EH (cell line): ENCODE results near the gene DPP7.
"Not testable (repeated sequence)": the region's sequence is repeated elsewhere in the genome, so short reads cannot be mapped to it uniquely, and the experiment has no call there.

ENCODE experiments used
- DNase-seq: peaks from one replicate; pipeline ENCODE4 v3.0.0-alpha.2; 2015; ENCODE audit warnings: low read depth

Gene DPP7

DNA sequence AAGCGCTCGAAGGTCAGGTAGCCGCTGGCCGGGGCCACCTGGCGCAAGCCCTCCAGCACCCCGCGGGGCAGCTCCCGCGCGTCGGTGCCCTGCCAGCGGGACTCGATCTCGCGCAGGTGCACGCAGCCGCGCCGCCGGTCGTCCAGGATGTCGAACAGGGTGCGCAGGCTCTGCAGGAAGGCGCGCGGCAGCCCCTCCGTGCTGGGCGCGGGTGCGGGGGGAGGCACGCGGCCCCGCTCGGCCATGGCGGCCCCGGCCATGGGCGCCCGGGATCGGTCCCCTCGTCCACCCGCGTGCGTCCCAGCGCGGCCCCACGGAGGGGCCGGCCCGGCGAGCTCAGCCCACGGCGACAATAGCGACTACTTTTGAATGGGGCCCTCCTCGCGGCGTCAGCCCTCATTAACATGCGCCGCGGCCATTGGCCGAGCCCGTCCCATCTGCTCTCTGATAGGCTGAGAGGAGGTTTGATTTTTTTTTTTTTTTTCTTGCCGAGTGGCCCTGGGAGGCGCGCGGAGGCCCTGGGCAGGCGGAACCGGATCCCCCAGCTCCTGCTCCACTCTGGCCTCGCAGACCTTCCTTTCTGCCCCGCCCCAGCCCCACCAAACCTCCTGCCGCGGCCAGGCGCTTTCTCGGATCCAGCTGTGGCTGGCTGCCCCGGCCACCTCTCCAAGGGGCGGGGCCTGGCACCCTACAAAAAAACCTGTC lies 44.2 kb downstream of the DPP7 start, which contains the start of gene SAPCD2:
SAPCD2 (minus strand) TSS at position 357 of the 705 bp plus-strand sequence; CDS start at position 260, 97 bp downstream.
- peak; percentile 90 for DNase-seq

DNA sequence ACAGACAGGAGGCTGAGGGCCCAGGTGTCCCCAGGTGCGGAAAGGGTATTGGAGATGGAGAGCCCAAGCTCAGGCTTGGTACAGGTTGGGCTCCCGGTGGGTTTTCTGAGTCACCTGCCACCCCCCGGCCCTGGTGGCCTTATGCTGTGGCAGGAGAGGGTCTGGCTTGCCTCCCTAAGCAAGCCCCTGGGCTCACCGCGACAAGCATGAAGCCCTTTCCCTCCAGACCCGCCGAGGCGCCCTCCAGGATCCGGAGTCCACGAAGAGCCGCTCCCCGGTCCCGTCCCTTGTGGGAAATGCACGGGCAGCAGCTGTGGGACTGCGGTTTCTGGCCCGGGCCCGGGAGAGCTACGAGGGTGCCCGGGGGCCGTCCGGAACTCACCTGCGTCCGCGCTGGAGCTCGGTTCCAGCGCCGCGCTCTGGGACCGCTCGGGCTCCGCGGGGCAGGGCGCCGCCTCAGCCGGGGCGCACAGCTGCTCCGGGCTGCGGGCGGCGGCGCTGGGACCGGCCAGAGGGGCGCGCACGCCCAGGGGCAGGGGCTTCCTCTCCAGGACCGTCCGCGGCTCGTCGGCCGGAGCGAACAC lies 44.9 kb downstream of the DPP7 start:
- DNase-seq: no peak

DNA sequence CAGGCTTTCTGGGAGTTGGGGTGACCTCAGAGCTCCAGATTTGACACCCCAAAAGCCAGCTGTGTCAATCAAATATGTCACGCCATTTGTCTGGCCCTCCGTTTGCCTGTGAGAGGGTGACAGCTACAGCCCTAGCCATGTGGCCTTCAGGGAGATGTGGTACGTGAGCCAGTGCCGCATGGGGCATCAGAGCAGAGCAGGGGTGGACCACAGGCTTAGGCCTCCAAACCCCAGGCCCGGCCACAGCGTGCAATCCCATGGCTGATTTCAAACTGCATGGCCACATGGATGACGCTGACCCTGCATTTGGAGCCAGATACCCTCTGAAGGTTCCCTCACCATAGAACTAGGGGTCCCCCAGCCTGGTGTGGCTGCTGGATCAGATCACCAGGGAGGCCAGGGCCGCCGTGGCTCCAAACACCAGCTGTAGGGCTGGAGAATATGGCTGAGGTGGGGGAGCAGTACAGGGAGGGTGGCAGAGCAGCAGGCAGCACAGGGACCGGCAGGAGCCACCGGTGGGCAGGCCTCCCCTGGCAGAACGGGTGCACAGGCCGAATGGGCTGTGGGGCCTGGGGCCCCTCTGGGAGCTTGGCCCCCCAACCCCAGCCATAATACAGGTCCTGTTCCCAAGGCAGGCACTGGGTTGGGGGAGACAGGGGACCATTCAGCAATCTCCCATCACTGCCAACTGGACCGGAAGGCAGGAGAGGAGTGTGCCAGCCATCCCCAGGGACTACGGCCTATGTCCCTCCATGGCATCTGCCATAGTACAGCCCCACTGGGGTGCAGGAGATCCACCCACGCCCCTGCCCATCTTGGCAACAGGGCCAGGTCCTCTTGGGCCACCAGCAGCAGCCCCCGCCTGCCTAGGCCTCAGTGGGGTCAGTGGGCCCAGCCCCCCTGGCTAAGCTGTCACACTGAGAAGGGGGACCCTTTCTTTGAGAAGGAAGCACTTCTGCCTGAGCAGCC lies 45.7 kb downstream of the DPP7 start:
- no peak for DNase-seq

DNA sequence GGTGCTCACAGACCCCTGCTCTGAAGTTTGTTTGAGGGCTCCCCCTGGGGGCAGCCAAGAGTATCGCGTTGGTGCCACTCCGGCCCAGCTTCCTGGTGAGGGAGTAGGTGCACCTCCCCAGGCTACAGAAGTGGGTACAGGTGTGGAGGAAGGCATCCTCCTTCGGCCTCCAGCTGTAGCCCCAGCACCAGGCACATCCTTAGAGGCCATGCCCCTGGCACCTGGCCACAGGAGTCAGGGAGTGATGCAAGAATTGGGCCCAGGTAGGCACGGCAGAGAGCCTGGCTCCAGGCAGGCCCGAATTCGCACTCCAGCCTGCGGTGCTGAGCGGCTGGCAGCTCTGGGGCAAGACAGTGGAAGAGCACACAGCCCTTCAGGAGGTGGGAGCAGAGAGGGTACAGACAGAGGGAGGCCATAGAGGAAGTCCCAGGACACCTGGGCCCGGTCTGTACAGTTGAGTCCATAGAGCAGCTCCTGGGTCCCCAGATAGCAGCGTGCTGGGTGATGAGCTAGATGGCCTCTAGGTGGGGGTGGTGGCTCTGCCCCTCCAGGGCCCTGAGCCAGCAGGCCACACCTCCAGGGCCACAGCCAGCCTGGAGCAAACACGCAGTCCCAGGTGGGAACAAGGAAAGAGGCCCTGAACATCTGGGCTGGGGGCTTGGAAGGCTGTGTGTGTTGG lies 46.5 kb downstream of the DPP7 start:
- peak; percentile 78 for DNase-seq

DNA sequence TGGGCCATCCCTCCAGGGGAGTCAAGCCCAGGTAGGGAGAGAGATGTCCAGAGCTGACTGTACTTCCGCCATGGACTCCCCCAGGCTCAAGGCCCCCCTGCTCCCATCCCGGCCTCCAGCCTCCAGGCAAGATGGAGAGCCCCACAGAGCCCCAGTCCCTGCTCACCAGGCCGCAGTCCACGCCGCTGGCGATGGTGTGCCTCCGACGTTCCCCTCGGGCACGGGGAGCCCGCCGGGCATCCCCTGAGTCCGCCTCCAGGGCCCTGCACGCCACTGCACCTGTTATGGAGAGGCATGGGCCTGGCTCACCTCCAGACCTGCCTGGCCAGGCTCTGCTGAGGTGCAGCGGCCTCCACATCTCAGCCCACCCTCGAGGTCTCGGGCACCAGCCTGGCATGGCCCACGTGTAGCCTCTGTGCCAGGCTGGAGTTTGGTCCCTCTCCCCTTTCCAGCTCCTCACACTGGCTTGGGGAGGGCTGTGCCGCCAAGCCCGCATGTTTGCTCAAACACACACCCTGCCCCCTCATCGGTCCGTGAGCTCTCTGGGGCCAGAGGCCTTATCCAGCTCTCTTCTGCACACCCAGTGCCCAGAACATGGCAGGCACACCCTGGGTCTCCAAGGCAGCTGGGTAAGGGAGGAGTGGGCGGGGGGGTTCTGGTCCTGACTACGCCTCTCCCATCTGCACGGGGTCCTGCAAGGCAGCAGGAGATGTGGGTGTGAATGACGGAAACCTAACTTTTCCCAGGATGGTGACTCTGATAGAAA lies 48.3 kb downstream of the DPP7 start:
- no peak for DNase-seq

DNA sequence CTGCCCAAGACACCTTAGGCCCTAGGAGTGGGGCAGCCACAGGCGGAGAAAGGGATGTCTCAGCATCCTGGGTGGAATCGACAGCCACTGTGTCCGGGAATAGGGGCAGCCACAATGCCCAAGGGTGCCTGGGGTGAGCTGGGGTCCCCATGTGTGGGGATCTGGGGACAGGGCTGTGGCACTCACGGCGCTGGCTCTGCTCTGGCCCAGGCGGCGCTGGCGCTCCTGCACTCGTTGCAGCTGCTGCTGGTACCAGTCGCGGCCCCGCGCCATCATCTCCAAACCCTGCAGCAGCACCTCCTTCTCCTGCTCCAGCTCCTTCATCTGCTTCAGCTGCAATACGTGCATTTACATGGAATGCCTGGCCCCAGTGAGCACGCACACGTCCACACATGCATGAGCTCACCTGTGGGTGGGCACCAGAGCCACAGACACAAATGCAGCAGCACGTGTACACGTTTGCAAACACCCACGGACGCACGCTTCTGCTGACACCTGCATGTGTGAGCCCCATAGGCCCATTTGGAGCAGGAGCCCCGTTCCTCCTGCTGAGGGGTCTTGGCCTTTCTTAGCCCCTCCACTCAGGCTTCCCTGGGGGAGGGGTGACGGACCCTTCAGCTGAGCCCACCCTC lies 49.1 kb downstream of the DPP7 start:
- DNase-seq: no peak

DNA sequence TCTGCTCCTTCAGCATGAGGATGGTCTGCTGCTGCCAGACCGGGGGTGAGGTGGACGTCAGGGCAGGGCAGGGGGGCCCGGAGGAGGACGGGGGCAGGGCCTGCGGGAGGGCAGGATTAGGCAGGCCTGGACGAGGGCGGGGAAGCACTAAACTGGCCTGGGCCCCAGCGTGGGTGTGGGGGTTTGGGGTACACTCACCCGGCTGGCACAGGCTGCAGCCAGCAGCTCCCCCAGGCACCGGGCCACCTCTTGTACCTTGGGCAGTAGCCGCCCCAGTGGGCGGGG lies 49.7 kb downstream of the DPP7 start:
- DNase-seq: no peak

DNA sequence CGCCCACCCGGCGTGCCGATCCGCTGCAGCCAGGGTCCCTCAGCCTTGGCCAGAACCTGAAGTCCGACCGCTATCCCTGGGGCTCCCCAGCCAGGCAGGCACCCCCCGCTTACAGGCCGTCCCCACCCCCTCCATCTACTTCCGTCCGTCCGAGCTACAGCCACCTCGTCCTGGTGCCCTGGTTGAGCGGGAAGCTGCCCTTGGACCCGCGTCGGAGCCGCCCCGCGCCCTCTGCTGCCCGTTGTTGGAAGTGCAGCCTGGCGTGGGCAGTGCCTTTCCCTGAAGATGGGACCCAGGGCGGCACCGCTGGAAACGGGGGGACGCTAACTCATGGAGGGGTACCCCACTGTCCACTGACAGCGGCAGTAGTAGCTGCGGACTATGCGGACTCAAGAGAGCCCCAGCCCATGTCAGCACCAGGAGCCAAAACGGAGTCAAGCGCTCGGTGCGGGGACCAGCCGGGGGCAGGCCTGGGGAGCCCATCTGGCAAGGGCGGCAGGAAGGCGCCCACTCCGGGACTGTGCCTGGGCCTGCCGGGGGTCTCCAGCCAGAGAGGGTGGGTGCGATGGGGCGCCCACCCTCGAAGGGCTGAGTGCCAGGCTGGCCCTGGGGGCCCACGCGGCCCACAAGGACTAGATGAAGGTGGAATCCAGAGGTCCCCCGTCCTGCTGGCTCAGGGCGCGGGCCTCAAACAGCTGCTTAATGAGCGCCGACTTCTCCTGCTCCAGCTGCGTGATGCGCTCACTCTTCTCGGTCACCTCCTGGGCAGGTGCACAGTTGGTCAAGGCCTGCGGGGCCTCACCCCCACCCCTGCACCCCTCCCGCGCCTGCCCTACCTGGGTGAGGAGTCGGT lies 50.3 kb downstream of the DPP7 start:
- DNase-seq: peak; percentile 63

DNA sequence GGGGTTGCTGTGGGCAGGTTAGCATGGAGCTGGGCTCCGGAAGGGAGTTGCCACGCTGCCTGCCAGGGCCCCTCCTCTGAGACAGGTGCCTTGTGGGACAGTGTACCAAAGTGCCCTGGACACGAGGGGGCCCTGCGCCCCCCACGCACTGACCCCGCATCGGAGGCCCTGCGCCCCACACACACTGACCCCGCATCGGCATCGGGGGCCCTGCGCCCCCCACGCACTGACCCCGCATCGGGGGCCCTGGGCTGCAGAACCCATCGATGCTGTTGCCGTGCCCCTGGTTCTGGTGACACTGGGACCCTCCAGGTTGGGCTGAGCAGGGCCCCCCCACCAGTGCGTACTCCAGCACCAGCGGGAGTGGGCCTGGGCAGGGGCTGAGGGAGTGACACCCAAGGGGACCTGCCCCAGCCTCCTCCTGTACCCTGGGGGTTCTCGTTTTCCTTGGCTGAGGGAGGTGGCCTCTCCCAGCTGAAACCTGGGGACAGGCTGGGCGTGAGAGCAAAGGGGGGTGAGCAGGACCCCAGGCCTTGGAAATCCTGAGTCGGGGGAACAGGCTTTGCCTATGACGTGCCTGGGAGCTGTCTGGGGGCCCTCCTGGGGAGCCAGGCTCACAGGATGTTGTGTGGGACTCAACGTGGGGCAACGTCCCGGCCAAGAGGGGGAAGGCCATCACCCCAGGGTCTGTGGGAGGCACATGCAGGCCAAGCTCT lies 51.1 kb downstream of the DPP7 start:
- no peak for DNase-seq

DNA sequence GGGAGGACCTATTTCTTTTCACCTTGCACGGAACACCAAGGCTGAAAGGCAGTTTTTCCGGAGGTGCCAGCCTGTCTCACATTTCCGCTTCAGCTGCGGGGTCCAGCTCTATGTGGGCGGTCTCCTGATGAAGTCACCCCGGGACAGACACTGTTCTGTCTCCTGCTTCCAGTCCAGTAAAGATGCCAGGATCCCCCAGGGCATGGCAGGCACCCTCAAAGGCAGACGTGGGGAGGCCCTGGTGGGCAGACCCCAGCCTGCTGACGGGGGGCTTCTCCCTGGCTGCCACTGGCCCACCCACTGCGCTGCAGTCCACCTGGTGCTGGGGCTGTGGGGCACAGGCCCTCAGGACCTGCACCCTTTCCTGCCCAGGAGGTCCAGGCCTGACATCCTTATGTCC lies 51.7 kb downstream of the DPP7 start:
- not testable (repeated sequence) for DNase-seq

DNA sequence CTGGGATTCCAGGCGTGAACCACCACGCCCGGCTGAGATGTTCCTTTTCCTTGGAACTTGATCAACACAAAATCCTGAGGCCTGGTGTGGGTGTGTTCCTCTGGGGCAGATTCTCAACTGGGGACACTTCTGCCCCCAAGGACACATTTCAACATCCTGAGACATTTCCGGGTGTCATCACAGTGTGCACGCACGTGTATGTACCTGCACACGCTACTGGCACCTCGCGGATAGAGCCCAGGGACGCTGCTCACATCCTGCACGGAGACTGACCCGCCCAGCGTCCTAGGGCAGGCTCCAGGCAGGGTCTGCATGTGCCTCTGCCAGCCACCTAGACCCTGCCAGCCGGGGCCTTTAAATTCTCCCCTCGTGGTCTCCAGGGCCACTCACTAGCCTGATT lies 52.1 kb downstream of the DPP7 start:
- DNase-seq: no peak
